HUES6 (cell line): ENCODE measurements around the gene DGKA.

ENCODE experiments used
- H3K27ac ChIP-seq: 2 replicates; pipeline ENCODE4 v1.7.0; 2013; ENCODE audit warnings: low read depth, mild to moderate bottlenecking, low read length, inconsistent platforms
- H3K27me3 ChIP-seq: 2 replicates; pipeline ENCODE4 v1.6.1; 2013; ENCODE audit warnings: low read length; ENCODE audit not compliant: control insufficient read depth, insufficient read depth
- H3K36me3 ChIP-seq: 2 replicates; pipeline ENCODE4 v1.6.1; 2013; ENCODE audit warnings: low read length; ENCODE audit not compliant: control insufficient read depth, insufficient read depth
- H3K4me1 ChIP-seq: 2 replicates; pipeline ENCODE4 v1.6.1; 2013; ENCODE audit warnings: low read length; ENCODE audit not compliant: control insufficient read depth, insufficient read depth
- H3K4me3 ChIP-seq: 2 replicates; pipeline ENCODE4 v1.5.1; 2013; ENCODE audit warnings: low read depth, low read length
- H3K9ac ChIP-seq: one replicate; pipeline ENCODE4 v1.6.1; 2013; ENCODE audit warnings: mild to moderate bottlenecking, low read length
- H3K9me3 ChIP-seq: 2 replicates; pipeline ENCODE4 v1.6.1; 2013; ENCODE audit warnings: low read depth, low read length; ENCODE audit not compliant: control insufficient read depth, insufficient read depth

DGKA gene

DNA sequence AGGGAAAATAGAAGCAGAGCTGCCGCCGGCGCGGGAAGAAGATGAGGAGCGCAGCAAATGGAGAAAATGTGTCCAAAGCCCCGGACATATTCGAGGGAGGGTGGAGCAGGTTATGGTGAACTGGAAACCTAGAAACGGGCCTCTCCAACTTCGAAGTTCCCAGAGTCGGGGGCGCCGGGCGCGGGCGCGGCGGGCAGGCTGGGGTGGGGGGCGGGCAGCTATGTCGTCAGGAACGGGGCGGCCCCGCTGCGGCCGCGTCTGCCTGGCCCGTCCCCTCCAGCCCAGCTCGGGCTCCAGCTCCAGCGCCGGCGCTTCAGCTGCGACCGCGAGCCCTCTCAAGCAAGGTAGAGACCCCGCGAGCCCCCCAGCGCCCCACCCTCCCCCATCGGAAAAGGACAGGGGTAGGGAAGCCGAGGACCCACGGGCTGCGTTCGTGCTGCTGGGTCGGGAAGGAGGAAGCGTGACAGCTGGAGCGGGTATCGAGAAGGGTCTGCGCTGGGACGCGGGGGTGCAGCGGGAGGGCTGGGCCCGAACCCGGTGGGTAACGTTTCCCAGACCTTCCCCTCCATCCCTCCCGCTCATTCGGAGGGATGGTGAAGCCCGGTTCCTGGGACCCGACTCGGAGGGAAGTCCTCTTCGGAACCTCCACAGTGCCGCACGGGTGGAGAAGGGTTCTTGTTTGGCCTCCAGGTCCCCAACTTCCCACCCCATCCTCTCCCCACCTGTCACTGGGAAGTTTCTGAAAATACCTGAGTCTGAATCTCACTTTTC, 1.0 kb downstream of the DGKA start:
- Histone ChIP-seq H3K27ac (no peak overlapping the region), H3K4me3 (peak overlapping the region; percentile 63), H3K9me3 (no peaks in the 10 kb centered on the region)

DNA sequence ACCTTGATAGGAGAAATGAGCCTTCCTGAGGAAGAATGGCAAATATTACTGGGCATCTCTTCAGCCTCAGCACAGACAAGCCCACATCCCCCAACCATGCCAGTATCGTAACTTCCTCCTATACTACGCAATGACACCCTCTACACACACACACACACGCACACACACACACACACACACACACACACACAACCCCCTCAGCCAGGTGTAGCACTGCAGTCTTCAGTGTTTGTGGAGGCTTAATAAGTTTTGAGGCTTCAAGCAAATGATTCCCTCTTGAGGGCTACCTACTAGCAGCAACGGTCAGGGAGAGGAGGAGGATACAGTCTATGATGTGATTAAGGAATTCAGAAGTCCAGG, 1.6 kb downstream of the DGKA start:
- no peaks in the 10 kb centered on the region for H3K36me3 ChIP-seq
- peak overlapping the region; percentile 36 for H3K9ac ChIP-seq
- peaks cover 28% of the 10 kb centered on the region for H3K27me3 ChIP-seq
- peaks cover 20% of the 10 kb centered on the region for H3K4me1 ChIP-seq
- H3K4me3 ChIP-seq: peak overlapping the region; percentile 63
- no peak overlapping the region for H3K27ac ChIP-seq
- H3K9me3 ChIP-seq: no peaks in the 10 kb centered on the region

More for the DNA sequence above, 1.0 kb downstream of the DGKA start:
- peaks cover 28% of the 10 kb centered on the region for H3K27me3 ChIP-seq
- 0 out of 2 replicates have a peak, but pooled peaks cover 3% of the 10 kb centered on the region for H3K36me3 ChIP-seq
- peak overlapping the region; percentile 36 for H3K9ac ChIP-seq
- peaks cover 20% of the 10 kb centered on the region for H3K4me1 ChIP-seq

DNA sequence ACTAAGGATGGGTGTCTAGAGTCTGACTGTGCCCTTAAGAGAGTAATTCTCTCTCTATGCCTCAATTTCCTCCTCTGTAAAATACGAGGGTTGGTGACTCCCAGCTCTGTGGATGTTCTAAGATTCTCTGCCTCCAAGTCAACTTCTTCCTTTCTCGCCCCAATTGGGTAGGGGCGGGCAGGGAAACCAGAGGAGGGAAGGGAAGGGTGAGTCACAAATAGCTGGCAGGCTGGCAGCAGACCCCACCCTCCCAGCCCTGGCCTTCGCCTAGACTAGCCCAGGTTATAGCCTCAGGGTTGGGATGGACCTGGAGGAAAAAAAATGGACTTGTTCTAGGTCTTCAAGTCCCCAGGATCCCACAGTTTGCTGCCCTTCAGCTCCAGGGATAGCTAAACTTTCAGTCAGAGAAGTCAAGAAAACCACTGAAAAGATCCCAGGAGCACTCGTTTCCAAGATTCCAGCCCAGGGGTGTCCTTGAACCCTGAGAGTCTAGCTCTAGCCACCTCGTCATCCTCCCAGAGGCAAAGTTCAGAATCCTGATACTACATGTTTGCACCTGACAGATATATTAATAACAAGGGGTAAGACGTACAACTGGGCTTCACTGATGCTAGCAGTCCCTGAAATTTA, 2.3 kb downstream of the DGKA start:
- Histone ChIP-seq H3K4me3 (no peak overlapping the region), H3K9me3 (no peaks in the 10 kb centered on the region), H3K27me3 (peaks cover 28% of the 10 kb centered on the region), H3K4me1 (peaks cover 20% of the 10 kb centered on the region), H3K36me3 (no peaks in the 10 kb centered on the region), H3K27ac (no peak overlapping the region), H3K9ac (no peak overlapping the region)

DNA sequence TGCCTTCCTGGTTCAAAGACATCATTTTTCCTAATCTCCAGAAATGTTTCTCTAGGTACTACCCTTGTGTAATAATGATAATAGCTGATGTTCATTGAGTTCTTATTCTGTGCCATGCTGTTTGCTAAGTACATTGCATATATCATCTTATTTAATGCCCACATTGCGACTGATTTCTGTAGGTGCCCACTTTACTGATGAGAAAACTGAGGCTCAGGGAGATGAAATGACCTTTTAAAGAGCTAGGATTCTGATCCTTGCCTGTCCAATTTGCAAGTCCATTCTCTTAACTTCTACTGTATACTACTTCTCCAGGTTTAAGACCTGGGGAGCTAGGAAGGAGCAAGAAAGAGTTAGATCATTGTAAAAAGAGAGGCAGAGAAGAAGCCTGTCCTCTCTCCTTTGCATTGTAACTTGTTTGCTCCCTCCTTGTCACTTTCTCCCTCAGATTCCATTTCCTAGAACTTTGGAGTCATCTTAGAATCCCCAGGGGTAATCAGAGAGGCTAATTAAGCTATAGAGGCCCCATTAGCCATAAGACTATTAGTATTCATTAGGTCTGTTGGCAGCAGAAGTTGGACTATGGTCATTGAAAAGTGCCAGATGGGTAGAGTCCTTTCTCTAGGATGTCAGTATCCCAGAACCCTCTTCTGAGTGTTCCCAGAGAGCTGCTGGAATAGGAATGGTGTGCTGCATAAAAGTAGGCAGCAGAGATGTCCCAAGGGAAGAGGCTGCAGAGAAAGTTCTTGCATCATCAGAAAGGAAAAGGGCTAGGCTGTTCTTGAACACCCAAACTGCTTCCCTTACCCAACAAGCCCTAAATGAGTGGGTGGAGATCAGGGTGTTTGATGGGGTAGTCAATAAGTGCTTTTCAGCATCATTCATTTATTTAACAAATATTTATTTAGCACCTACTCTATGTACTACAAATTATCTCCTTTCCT, 3.1 kb downstream of the DGKA start:
- peaks cover 20% of the 10 kb centered on the region for H3K4me1 ChIP-seq
- H3K27me3 ChIP-seq: peaks cover 28% of the 10 kb centered on the region
- H3K36me3 ChIP-seq: no peaks in the 10 kb centered on the region
- no peak overlapping the region for H3K9ac ChIP-seq
- no peaks in the 10 kb centered on the region for H3K9me3 ChIP-seq
- H3K4me3 ChIP-seq: no peak overlapping the region
- no peak overlapping the region for H3K27ac ChIP-seq

DNA sequence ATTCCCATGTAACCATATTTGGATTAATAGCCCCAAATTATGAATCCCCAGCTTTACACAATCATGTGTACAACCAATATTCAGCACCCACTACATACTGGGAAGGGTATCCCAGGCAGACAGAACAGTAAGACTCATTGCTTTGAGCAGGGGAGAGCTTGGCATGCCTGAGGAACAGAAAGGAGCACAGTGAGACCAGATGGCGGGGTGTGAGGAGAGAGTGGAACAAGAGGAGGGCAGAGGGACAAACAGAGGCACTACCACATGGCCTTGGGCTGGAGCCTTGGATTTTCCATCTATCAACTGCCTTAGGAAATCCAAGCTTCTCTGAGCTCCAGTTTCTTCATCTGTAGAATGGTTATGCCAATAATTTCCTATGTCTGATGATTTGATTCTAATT, 3.8 kb downstream of the DGKA start:
- H3K9ac ChIP-seq: no peak overlapping the region
- H3K4me3 ChIP-seq: no peak overlapping the region
- H3K4me1 ChIP-seq: peaks cover 18% of the 10 kb centered on the region
- H3K27me3 ChIP-seq: peaks cover 28% of the 10 kb centered on the region
- no peaks in the 10 kb centered on the region for H3K9me3 ChIP-seq
- no peaks in the 10 kb centered on the region for H3K36me3 ChIP-seq
- no peak overlapping the region for H3K27ac ChIP-seq

DNA sequence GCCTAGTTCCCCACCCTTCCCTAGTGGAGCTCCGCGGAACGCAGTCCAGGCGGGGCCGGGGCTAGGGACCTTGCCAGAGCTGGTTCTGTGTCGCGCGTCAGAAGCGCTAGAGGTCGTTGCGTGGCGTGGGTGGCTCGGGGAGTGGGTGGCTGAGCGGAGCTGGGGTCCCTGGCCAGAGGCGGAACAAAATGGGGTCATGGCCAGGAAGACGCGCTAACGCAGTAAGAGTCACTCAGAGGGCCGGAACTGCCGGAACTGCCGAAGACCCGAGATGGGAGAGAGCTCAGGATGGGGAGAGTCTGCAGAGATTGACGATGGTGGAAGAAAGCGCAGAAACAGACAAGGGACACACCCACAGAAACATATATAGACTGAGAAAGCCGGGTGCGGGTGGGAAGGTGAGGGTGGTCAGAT, 4.8 kb downstream of the DGKA start:
- Histone ChIP-seq H3K36me3 (no peaks in the 10 kb centered on the region), H3K9ac (no peak overlapping the region), H3K4me1 (peaks cover 22% of the 10 kb centered on the region), H3K9me3 (no peaks in the 10 kb centered on the region), H3K27ac (no peak overlapping the region), H3K27me3 (peaks cover 28% of the 10 kb centered on the region), H3K4me3 (no peak overlapping the region)

DNA sequence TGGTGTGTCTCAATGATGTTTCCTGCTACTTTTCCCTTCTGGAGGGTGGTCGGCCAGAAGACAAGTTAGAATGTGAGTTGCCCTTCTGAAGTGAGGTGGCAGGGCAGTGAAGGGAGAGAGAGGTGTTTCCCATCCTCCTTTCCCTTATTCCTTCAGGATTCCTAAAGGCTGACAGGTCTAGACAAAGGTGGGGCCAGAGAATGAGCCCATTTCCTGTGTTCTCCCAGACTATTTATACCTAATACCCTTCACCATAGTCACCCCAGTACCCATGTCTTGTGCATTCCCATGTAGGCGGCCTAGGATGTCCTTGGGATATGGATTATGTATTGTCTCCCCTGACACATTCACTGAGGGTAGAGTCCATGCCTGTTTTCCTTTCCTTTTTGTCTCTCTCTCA, 7.0 kb downstream of the DGKA start:
- Histone ChIP-seq H3K36me3 (no peaks in the 10 kb centered on the region), H3K9me3 (no peaks in the 10 kb centered on the region), H3K27ac (no peak overlapping the region), H3K4me1 (peaks cover 6% of the 10 kb centered on the region), H3K27me3 (peaks cover 13% of the 10 kb centered on the region), H3K4me3 (no peak overlapping the region), H3K9ac (no peak overlapping the region)

DNA sequence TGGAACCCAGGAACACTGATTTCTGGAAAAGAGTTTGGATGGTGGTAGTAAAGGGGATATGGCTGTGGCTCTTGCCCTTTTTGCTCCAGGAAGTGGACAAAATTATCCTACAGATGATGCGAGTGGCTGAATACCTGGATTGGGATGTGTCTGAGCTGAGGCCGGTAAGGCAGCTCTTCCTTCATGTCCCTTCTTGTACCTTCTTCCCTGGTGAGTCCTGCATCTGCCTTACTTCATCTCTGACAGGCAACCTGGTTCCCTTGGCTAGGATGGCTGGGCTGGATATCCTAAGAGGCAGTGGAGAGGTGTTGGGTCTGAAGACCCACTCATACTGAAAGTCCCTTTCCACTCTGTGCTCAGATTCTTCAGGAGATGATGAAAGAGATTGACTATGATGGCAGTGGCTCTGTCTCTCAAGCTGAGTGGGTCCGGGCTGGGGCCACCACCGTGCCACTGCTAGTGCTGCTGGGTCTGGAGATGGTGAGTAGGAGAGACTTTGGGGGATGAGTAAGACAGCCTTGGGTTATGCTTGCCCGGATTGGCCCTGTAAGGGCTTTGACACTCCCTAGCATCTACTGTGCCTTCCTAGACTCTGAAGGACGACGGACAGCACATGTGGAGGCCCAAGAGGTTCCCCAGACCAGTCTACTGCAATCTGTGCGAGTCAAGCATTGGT, 8.0 kb downstream of the DGKA start:
- H3K9ac ChIP-seq: no peak overlapping the region
- no peaks in the 10 kb centered on the region for H3K9me3 ChIP-seq
- no peaks in the 10 kb centered on the region for H3K36me3 ChIP-seq
- H3K27ac ChIP-seq: no peak overlapping the region
- H3K4me1 ChIP-seq: peaks cover 4% of the 10 kb centered on the region; the same call in 1 of the 2 replicates
- no peak overlapping the region for H3K4me3 ChIP-seq
- H3K27me3 ChIP-seq: peaks cover 5% of the 10 kb centered on the region; the same call in 1 of the 2 replicates

DNA sequence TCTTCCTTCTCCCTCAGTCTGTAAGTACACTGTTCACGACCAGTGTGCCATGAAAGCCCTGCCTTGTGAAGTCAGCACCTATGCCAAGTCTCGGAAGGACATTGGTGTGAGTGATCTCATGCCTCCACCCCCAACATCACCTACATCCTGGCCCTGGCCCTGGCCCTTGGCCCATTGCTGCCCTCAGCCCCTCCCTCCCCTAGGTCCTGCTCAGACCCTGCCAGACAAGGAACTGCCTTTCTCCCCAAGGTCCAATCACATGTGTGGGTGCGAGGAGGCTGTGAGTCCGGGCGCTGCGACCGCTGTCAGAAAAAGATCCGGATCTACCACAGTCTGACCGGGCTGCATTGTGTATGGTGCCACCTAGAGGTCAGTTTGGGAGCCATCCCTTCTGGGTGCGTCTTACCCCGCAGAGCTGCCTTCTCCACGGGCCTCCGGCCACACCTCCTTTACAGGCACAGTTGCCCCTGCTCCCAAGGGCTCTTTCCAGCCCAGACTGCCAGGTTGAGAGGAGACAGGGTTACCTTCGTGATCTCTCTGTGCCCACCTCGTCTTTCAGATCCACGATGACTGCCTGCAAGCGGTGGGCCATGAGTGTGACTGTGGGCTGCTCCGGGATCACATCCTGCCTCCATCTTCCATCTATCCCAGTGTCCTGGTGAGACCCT, 9.2 kb downstream of the DGKA start:
- Histone ChIP-seq H3K4me1 (peaks cover 4% of the 10 kb centered on the region; the same call in 1 of the 2 replicates), H3K27ac (no peak overlapping the region), H3K36me3 (no peaks in the 10 kb centered on the region), H3K27me3 (0 out of 2 replicates have a peak, but pooled peaks cover under 1% of the 10 kb centered on the region), H3K9me3 (no peaks in the 10 kb centered on the region), H3K4me3 (no peak overlapping the region), H3K9ac (no peak overlapping the region)

DNA sequence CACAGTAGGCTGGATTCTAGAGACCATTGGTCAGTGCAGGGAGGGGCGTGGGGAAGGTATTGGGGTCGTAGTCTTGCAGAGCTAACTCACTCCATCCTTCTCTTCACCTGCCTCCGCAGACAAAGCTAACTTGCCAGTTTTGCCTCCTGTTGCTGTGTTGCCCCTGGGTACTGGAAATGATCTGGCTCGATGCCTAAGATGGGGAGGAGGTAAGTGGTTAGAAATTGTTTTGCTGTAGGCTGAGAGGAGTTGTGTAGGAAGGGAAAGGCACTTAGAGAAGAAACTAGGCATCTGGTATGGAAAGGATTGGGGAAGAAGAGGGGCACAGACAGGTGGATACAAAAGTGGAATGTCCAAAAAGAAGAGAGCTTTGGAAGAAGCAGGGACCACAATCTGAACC, 11.1 kb downstream of the DGKA start:
- H3K9me3 ChIP-seq: no peaks in the 10 kb centered on the region
- no peak overlapping the region for H3K4me3 ChIP-seq
- no peaks in the 10 kb centered on the region for H3K27me3 ChIP-seq
- no peak overlapping the region for H3K27ac ChIP-seq
- peaks cover 4% of the 10 kb centered on the region; the same call in 1 of the 2 replicates for H3K4me1 ChIP-seq
- no peaks in the 10 kb centered on the region for H3K36me3 ChIP-seq
- H3K9ac ChIP-seq: no peak overlapping the region
